Neural cell (in vitro differentiated cells): Measurements from ENCODE around the gene KCTD13.

Experiments used
- EZH2 ChIP-seq: fragments of 200-600, 300-800 bp; shearing (Covaris generic), sonication (generic); IDR thresholded peaks from 2 replicates; pipeline ENCODE4 v1.6.1; 2014; ENCODE audit warnings: antibody characterized with exemption, low read length, borderline replicate concordance, mild to moderate bottlenecking; ENCODE audit not compliant: insufficient read depth, poor library complexity, severe bottlenecking
- TF ChIP-seq, protein P1 (sequence below): fragments of 450-650 bp; IDR thresholded peaks from 2 replicates; pipeline ENCODE4 v1.5.1; 2014; ENCODE audit warnings: antibody characterized with exemption, mild to moderate bottlenecking, moderate library complexity; ENCODE audit not compliant: poor library complexity, severe bottlenecking

DNA sequence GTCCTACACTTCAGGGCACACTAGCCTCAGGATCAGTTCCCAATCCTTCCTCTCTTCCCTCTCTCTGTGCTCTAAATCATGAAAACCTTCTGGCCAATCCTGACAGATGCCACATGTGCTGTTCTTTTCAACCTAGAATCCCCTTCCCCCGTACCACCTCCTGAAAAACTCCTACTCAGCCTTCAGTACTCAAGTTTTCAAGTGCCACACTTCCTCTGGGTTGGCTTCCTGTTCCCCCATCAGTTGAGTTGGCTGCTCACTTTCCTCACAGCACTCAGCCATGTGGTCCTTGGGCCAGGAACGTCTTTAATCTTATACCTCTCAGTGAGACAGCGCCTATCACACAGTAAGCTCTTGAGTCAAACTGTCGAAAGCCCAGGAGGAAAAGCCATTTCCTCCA lies 22.4 kb downstream of the KCTD13 start:
- TF ChIP-seq, protein P1, sequence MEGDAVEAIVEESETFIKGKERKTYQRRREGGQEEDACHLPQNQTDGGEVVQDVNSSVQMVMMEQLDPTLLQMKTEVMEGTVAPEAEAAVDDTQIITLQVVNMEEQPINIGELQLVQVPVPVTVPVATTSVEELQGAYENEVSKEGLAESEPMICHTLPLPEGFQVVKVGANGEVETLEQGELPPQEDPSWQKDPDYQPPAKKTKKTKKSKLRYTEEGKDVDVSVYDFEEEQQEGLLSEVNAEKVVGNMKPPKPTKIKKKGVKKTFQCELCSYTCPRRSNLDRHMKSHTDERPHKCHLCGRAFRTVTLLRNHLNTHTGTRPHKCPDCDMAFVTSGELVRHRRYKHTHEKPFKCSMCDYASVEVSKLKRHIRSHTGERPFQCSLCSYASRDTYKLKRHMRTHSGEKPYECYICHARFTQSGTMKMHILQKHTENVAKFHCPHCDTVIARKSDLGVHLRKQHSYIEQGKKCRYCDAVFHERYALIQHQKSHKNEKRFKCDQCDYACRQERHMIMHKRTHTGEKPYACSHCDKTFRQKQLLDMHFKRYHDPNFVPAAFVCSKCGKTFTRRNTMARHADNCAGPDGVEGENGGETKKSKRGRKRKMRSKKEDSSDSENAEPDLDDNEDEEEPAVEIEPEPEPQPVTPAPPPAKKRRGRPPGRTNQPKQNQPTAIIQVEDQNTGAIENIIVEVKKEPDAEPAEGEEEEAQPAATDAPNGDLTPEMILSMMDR, result no peak
- TF ChIP-seq EZH2, result no peak
